HepG2 (cell line): ENCODE results near the gene MORN1.

ENCODE experiments used
- ATF1 ChIP-seq: IDR thresholded peaks from 2 replicates; pipeline ENCODE4 v1.6.1; 2016; ENCODE audit warnings: mild to moderate bottlenecking, control low read depth
- ESRRA ChIP-seq: sonication (generic); formaldehyde crosslinking; IDR thresholded peaks from 2 replicates; pipeline ENCODE4 v1.5.1; 2020; ENCODE audit warnings: mild to moderate bottlenecking, low read depth, missing genetic modification reagents
- MAFK ChIP-seq, 2 experiments: IDR thresholded peaks in 1 of 2; conservative IDR thresholded peaks in 1 of 2; 2 replicates each; pipeline ENCODE4 v1.6.1; 2011; ENCODE audit warnings: improper control_type of control experiment in 2 of 2, low read length in 2 of 2
- SP1 ChIP-seq, 2 experiments: fragments of 450-650 bp in 1 of 2; sonication (generic) in 1 of 2; formaldehyde crosslinking in 1 of 2; IDR thresholded peaks; 2 replicates each; pipeline versions ENCODE4 v1.4.0 to v1.6.1; 2016 to 2020; ENCODE audit warnings: missing genetic modification reagents in 1 of 2
- ZNF234 ChIP-seq: sonication (generic); formaldehyde crosslinking; conservative IDR thresholded peaks from 2 replicates; pipeline ENCODE4 v1.5.1; 2020; ENCODE audit warnings: mild to moderate bottlenecking, missing genetic modification reagents
- TF ChIP-seq, protein P1 (sequence below): sonication (generic); formaldehyde crosslinking; IDR thresholded peaks from 2 replicates; pipeline ENCODE4 v1.9.0; 2021; ENCODE audit warnings: missing genetic modification reagents, mild to moderate bottlenecking, borderline replicate concordance

DNA sequence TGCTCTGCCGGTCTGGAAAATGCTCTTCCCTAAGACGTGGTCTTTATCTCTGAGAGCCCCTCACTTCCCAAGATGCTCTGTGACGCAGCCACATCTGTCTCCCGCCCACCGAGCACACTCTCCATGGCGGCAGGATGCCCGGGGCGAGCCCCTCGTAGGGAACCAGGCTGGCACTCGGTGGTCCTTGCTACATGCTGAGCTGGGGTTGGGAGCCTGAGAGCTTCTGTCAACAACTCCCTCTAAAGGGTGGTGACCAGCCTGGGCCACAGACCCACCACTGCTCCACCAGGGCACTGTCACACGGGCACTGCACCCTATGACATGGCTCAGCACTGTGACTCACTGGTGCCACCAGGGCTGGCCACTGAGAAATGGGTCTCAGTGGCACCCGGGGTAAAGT, 18.4 kb upstream of the MORN1 start:
- TF ChIP-seq ZNF234, result no peak
- TF ChIP-seq, protein P1, sequence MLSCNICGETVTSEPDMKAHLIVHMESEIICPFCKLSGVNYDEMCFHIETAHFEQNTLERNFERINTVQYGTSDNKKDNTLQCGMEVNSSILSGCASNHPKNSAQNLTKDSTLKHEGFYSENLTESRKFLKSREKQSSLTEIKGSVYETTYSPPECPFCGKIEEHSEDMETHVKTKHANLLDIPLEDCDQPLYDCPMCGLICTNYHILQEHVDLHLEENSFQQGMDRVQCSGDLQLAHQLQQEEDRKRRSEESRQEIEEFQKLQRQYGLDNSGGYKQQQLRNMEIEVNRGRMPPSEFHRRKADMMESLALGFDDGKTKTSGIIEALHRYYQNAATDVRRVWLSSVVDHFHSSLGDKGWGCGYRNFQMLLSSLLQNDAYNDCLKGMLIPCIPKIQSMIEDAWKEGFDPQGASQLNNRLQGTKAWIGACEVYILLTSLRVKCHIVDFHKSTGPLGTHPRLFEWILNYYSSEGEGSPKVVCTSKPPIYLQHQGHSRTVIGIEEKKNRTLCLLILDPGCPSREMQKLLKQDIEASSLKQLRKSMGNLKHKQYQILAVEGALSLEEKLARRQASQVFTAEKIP (CRISPR knock-in tag), result no peak
- TF ChIP-seq MAFK (conservative IDR thresholded peaks at IDR 0.05 in 1 of 2, IDR thresholded peaks at IDR 0.05 in 1 of 2; ENCODE audit: low read length in 2 of 2), result no peak
- TF ChIP-seq SP1 (IDR thresholded peaks at IDR 0.05), result no peak
- no peak for TF ChIP-seq SP1 (CRISPR knock-in tag; IDR thresholded peaks at IDR 0.05)
- no peak for TF ChIP-seq ESRRA (CRISPR knock-in tag)
- no peak for TF ChIP-seq ATF1
